ENCODE data around the gene PIGZ. TPM values are rescaled to one million over a fixed set of nuclear protein-coding genes. Genes with fewer than 3 reads are reported as not detected.

PIGZ gene
- total RNA-seq, 1 experiment from 2014 or later, result 0.15 TPM

DNA sequence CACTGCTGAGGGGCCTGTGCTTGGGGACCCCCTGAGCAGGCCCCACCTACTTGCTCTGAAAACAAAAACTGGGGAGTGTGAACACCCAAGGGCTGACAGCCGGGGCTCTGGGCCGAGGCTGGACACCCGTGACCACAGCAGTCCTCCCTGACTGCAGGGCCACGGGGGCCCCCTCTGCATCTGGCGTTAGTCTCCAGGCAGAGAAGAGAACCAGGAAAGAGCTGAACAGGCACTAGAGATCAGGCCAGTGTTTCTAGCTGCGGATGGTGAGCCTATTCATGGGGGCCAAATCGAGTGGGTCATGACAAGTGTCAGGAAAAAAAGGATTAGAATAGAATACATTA is 43.9 kb upstream of the PIGZ start:
- no peak overlapping the region for H3K4me3 Mint-ChIP-seq
- H3K9me3 Mint-ChIP-seq, result no peaks in the 10 kb centered on the region
- H3K4me2 ChIP-seq (ENCODE audit: insufficient read depth, insufficient read length, low read length), result no peak overlapping the region
- no peak overlapping the region for H2BK12ac ChIP-seq (ENCODE audit: insufficient read length, low read depth, low read length)
- no CpG with 5 or more reads among the region's 7 CpGs for WGBS (ENCODE audit: extremely low coverage, insufficient read length, low lambda C conversion rate)
- TF ChIP-seq, protein P1, sequence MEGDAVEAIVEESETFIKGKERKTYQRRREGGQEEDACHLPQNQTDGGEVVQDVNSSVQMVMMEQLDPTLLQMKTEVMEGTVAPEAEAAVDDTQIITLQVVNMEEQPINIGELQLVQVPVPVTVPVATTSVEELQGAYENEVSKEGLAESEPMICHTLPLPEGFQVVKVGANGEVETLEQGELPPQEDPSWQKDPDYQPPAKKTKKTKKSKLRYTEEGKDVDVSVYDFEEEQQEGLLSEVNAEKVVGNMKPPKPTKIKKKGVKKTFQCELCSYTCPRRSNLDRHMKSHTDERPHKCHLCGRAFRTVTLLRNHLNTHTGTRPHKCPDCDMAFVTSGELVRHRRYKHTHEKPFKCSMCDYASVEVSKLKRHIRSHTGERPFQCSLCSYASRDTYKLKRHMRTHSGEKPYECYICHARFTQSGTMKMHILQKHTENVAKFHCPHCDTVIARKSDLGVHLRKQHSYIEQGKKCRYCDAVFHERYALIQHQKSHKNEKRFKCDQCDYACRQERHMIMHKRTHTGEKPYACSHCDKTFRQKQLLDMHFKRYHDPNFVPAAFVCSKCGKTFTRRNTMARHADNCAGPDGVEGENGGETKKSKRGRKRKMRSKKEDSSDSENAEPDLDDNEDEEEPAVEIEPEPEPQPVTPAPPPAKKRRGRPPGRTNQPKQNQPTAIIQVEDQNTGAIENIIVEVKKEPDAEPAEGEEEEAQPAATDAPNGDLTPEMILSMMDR (conservative IDR thresholded peaks at IDR 0.05), result no peak
- no peaks in the 10 kb centered on the region for H3K36me3 Mint-ChIP-seq (ENCODE audit: insufficient read depth in 1 of 3, low read depth in 3 of 3)
- H3K56ac ChIP-seq (ENCODE audit: insufficient read length, low read depth, low read length), result no peak overlapping the region
- H2AK5ac ChIP-seq (ENCODE audit: insufficient read length, low read length), result no peak overlapping the region
- H3K18ac ChIP-seq (ENCODE audit: insufficient read length, low read depth, low read length), result no peak overlapping the region
- DNase-seq, result no peak
- H3K23me2 ChIP-seq (ENCODE audit: insufficient read length, low read depth, low read length, poor library complexity, severe bottlenecking), result no peaks in the 10 kb centered on the region
- H3K4ac ChIP-seq (ENCODE audit: low read depth, low read length), result no peak overlapping the region
- no peaks in the 10 kb centered on the region for H4K20me1 ChIP-seq (ENCODE audit: control insufficient read depth, insufficient read depth, insufficient read length)
- no peak overlapping the region for H2BK20ac ChIP-seq (ENCODE audit: low read depth, low read length, poor library complexity, severe bottlenecking)
- no peaks in the 10 kb centered on the region for H3K27me3 ChIP-seq (ENCODE audit: insufficient read depth, low read length)
- H2AFZ ChIP-seq (ENCODE audit: low read length), result no peak overlapping the region
- no peak overlapping the region for H3K23ac ChIP-seq (ENCODE audit: insufficient read length, low read depth, low read length)
- no peaks in the 10 kb centered on the region for H3K4me1 ChIP-seq (ENCODE audit: insufficient read depth, low read length)
- peaks cover 0 to 3% of the 10 kb centered on the region in 2 experiments; a peak in 1 of 4 replicates for H3K4me1 Mint-ChIP-seq
- H3K14ac ChIP-seq (ENCODE audit: insufficient read depth, low read length), result no peak overlapping the region
- H2BK15ac ChIP-seq (ENCODE audit: low read depth, low read length), result no peak overlapping the region
- H3K9me3 ChIP-seq (ENCODE audit: control insufficient read depth, low read depth, low read length), result no peaks in the 10 kb centered on the region
- no peak overlapping the region for H2BK5ac ChIP-seq (ENCODE audit: insufficient read length, low read length)
- no peak overlapping the region for H3T11ph ChIP-seq (ENCODE audit: low read length)
- H3K27me3 Mint-ChIP-seq (ENCODE audit: low read depth), result peaks cover 3% of the 10 kb centered on the region
- no peaks in the 10 kb centered on the region for H3K79me2 ChIP-seq (ENCODE audit: insufficient read depth, low read length)
- no peaks in the 10 kb centered on the region for H3K79me1 ChIP-seq (ENCODE audit: insufficient read depth, low read depth, low read length, poor library complexity, severe bottlenecking)
- no peak overlapping the region for H4K5ac ChIP-seq (ENCODE audit: insufficient read length, low read depth, low read length)
- H3K27ac ChIP-seq (ENCODE audit: insufficient read length, low read depth, low read length), result no peak overlapping the region
- H4K8ac ChIP-seq (replicated peaks; ENCODE audit: insufficient read length, low read depth, low read length), result no peak overlapping the region
- H4K91ac ChIP-seq (ENCODE audit: insufficient read length, low read depth, low read length), result no peak overlapping the region
- H2BK120ac ChIP-seq (ENCODE audit: low read depth, low read length, poor library complexity, severe bottlenecking), result no peak overlapping the region
- H3K9ac ChIP-seq (ENCODE audit: extremely low read depth, insufficient read length, low read length), result no peak overlapping the region
- H3K27ac Mint-ChIP-seq, result no peak overlapping the region
